Measurements from ENCODE around the gene AKR1C4. TPM values are rescaled to one million over a fixed set of nuclear protein-coding genes. Genes with fewer than 3 reads are reported as not detected.

The AKR1C4 gene
- total and polyA plus RNA-seq, 7 donors, result not detected

DNA sequence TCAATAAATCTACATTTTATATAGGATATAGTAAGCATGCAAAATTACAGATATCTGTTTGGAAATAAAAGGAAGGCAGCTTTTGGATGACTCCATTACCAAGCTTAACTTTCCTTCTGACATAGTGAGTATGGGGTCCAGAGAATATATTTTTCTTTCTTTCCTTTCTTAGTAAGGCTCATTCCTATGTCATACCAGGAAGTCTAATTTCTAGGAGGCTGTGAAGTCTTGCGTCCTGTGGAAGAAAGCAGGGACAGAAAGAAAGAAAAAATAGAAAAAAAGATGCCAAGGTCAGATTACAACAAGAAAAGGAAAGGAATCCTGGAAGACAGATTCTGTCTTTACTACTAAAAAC, 48.0 kb upstream of the AKR1C4 start:
- intact Hi-C loops (cut with DNase I), result no loop called here
- no peaks in the 10 kb centered on the region for H3K9me3 ChIP-seq
- no peak for ATAC-seq
- H3K36me3 ChIP-seq (ENCODE audit: insufficient read depth in 1 of 2, low read depth in 1 of 2), result no peaks in the 10 kb centered on the region
- no peaks in the 10 kb centered on the region for H3K27me3 ChIP-seq (ENCODE audit: insufficient read depth in 3 of 3, low read length in 2 of 3)
- no peak overlapping the region for H3K27ac ChIP-seq
- H3K4me3 ChIP-seq, result no peak overlapping the region
- no peaks in the 10 kb centered on the region for H3K4me1 ChIP-seq
- TF ChIP-seq, protein P1, sequence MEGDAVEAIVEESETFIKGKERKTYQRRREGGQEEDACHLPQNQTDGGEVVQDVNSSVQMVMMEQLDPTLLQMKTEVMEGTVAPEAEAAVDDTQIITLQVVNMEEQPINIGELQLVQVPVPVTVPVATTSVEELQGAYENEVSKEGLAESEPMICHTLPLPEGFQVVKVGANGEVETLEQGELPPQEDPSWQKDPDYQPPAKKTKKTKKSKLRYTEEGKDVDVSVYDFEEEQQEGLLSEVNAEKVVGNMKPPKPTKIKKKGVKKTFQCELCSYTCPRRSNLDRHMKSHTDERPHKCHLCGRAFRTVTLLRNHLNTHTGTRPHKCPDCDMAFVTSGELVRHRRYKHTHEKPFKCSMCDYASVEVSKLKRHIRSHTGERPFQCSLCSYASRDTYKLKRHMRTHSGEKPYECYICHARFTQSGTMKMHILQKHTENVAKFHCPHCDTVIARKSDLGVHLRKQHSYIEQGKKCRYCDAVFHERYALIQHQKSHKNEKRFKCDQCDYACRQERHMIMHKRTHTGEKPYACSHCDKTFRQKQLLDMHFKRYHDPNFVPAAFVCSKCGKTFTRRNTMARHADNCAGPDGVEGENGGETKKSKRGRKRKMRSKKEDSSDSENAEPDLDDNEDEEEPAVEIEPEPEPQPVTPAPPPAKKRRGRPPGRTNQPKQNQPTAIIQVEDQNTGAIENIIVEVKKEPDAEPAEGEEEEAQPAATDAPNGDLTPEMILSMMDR (IDR thresholded peaks at IDR 0.05), result no peak
- no peak for DNase-seq
- 24 to 47% (median 46%) methylated on average over 1 of the region's 1 CpG for WGBS, 3 donors

DNA sequence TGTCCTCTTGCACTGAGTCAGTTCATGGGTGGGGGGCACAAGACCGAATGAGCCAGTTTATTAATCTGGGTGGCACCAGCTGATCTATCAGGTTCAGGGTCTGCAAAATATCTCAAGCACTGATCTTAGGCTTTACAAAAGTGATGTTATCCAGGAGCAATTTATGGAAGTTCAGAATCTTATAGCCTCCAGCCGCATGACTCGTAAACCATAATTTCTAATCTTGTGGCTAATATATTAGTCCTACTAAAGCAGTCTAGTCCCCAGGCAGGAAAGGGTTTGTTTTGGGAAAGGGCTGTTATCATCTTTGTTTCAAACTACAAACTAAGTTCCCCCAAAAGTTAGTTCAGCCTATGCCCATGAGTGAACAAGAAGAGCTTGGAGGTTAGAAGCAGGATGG, 45.6 kb upstream of the AKR1C4 start:
- TF ChIP-seq, protein P1 (IDR thresholded peaks at IDR 0.05), result no peak
- DNase-seq (no peak), ATAC-seq (no peak)
- no peaks in the 10 kb centered on the region for H3K4me1 ChIP-seq
- no peaks in the 10 kb centered on the region for H3K36me3 ChIP-seq (ENCODE audit: insufficient read depth in 1 of 2, low read depth in 1 of 2)
- 92 to 96% (median 95%) methylated on average over 3 of the region's 3 CpGs for WGBS, 3 donors
- intact Hi-C loops (cut with DNase I), result no loop called here
- no peaks in the 10 kb centered on the region for H3K9me3 ChIP-seq
- H3K4me3 ChIP-seq, result no peak overlapping the region
- H3K27ac ChIP-seq, result no peak overlapping the region
- H3K27me3 ChIP-seq (ENCODE audit: insufficient read depth in 3 of 3, low read length in 2 of 3), result no peaks in the 10 kb centered on the region

DNA sequence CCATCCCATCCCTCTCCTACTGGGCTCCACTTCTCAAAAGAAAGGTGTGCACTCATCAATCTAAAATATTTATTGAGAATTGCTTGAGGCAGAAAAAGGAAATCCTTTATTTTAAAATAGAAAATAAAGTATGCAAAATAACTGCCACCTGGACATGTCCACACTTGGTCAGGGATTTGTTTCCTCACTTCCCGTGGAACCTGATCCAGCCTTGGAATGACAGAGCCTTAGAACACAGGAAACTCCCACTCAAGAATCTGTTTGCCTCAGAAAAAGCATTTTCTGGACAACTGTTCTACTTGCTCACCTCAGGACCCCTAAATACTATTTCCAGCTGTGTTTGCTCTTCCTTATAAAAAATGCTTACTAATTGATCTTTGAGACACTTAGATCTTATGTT, 40.7 kb upstream of the AKR1C4 start:
- Histone ChIP-seq H3K4me1 (no peaks in the 10 kb centered on the region), H3K27me3 (ENCODE audit: insufficient read depth in 3 of 3, low read length in 2 of 3) (no peaks in the 10 kb centered on the region), H3K4me3 (no peak overlapping the region), H3K27ac (no peak overlapping the region), H3K9me3 (no peaks in the 10 kb centered on the region), H3K36me3 (ENCODE audit: insufficient read depth in 1 of 2, low read depth in 1 of 2) (no peaks in the 10 kb centered on the region)
- intact Hi-C loops (cut with DNase I), result no loop called here
- TF ChIP-seq, protein P1 (IDR thresholded peaks at IDR 0.05), result no peak
- DNase-seq (no peak), ATAC-seq (no peak)
- 22 to 33% (median 29%) methylated on average over 1 of the region's 1 CpG for WGBS, 3 donors

- TF ChIP-seq, protein P1 (IDR thresholded peaks at IDR 0.05), result no peak
- no peaks in the 10 kb centered on the region for H3K27me3 ChIP-seq (ENCODE audit: insufficient read depth in 3 of 3, low read length in 2 of 3)
- DNase-seq (no peak), ATAC-seq (no peak)
- H3K36me3 ChIP-seq (ENCODE audit: insufficient read depth in 1 of 2, low read depth in 1 of 2), result no peaks in the 10 kb centered on the region
- no peaks in the 10 kb centered on the region for H3K9me3 ChIP-seq
- intact Hi-C loops (cut with DNase I), result no loop called here
- no peak overlapping the region for H3K27ac ChIP-seq
- no peak overlapping the region for H3K4me3 ChIP-seq
- WGBS, 3 donors, result 70 to 83% (median 77%) methylated on average over 10 of the region's 10 CpGs
- H3K4me1 ChIP-seq, result no peaks in the 10 kb centered on the region
Measured at GRCh38 chr10:5157501-5157900, 39.1 kb upstream of the AKR1C4 start.

- 75 to 79% (median 75%) methylated on average over 6 of the region's 6 CpGs for WGBS, 3 donors
- Histone ChIP-seq H3K9me3 (no peaks in the 10 kb centered on the region), H3K27me3 (ENCODE audit: insufficient read depth in 3 of 3, low read length in 2 of 3) (no peaks in the 10 kb centered on the region), H3K27ac (no peak overlapping the region), H3K4me1 (no peaks in the 10 kb centered on the region), H3K36me3 (ENCODE audit: insufficient read depth in 1 of 2, low read depth in 1 of 2) (no peaks in the 10 kb centered on the region), H3K4me3 (no peak overlapping the region)
- DNase-seq, result no peak
- TF ChIP-seq, protein P1 (IDR thresholded peaks at IDR 0.05), result no peak
- intact Hi-C loops (cut with DNase I), result no loop called here
- no peak for ATAC-seq
Measured at GRCh38 chr10:5159126-5159525, 37.5 kb upstream of the AKR1C4 start.
